Measurements from ENCODE around the gene PLEKHG4B. TPM values are rescaled to one million over a fixed set of nuclear protein-coding genes. Genes with fewer than 3 reads are reported as not detected.
"Not testable (repeated sequence)": the region's sequence is repeated elsewhere in the genome, so short reads cannot be mapped to it uniquely, and the experiment has no call there.

Gene PLEKHG4B
- total and polyA plus RNA-seq, 3 experiments from 2014 or later, result not detected

- Histone ChIP-seq H3K4me3 (ENCODE audit: low read length) (no peak overlapping the region), H3K36me3 (ENCODE audit: insufficient read depth, low read length) (peaks cover 25% of the 10 kb centered on the region), H3K27ac (ENCODE audit: low read depth, low read length) (no peak overlapping the region), H3K9me3 (ENCODE audit: low read length) (no peaks in the 10 kb centered on the region), H3K4me1 (ENCODE audit: insufficient read depth, low read length) (peaks cover under 1% of the 10 kb centered on the region), H3K27me3 (ENCODE audit: insufficient read depth, low read length, poor library complexity, severe bottlenecking) (no peaks in the 10 kb centered on the region)
- POLR2A ChIA-PET, result no interaction called here
- Mint-ChIP-seq H3K36me3 (peaks cover 6 to 67% (median 30%) of the 10 kb centered on the region in 3 donors), H3K27me3 (no peaks in the 10 kb centered on the region), H3K27ac (no peak overlapping the region), H3K9me3 (no peaks in the 10 kb centered on the region), H3K4me1 (peaks cover 9 to 28% (median 20%) of the 10 kb centered on the region in 3 donors), H3K4me3 (no peak overlapping the region)
- CTCF ChIA-PET, result no interaction called here
- DNase-seq, result no peak
Measured at GRCh38 chr5:204462-204861, 112.5 kb downstream of the PLEKHG4B start.

- Mint-ChIP-seq H3K27me3 (no peaks in the 10 kb centered on the region), H3K4me3 (no peak overlapping the region), H3K36me3 (peaks cover 6 to 70% (median 31%) of the 10 kb centered on the region in 3 donors), H3K9me3 (no peaks in the 10 kb centered on the region), H3K4me1 (peaks cover 16 to 35% (median 26%) of the 10 kb centered on the region in 3 donors), H3K27ac (peak overlapping the region in 1 of 8 donors; percentile 49)
- no peak for DNase-seq
- Histone ChIP-seq H3K9me3 (ENCODE audit: low read length) (no peaks in the 10 kb centered on the region), H3K27ac (ENCODE audit: low read depth, low read length) (no peak overlapping the region), H3K27me3 (ENCODE audit: insufficient read depth, low read length, poor library complexity, severe bottlenecking) (no peaks in the 10 kb centered on the region), H3K4me3 (ENCODE audit: low read length) (no peak overlapping the region), H3K4me1 (ENCODE audit: insufficient read depth, low read length) (peaks cover 7% of the 10 kb centered on the region), H3K36me3 (ENCODE audit: insufficient read depth, low read length) (peaks cover 25% of the 10 kb centered on the region)
- ChIA-PET CTCF (no interaction called here), POLR2A (no interaction called here)
Measured at GRCh38 chr5:204966-205670, 113.2 kb downstream of the PLEKHG4B start.

- H3K36me3 ChIP-seq (ENCODE audit: insufficient read depth, low read length), result peaks cover 25% of the 10 kb centered on the region
- CTCF ChIA-PET, result no interaction called here
Measured at GRCh38 chr5:206406-206805, 114.4 kb downstream of the PLEKHG4B start.

GRCh38 chr5:206927-207536, 115.1 kb downstream of the PLEKHG4B start:
- H3K36me3 ChIP-seq (ENCODE audit: insufficient read depth, low read length), result peaks cover 25% of the 10 kb centered on the region
- no peak for DNase-seq
- Mint-ChIP-seq H3K27ac (peak overlapping the region in 1 of 8 donors; percentile 40), H3K4me1 (peaks cover 20 to 40% (median 31%) of the 10 kb centered on the region in 3 donors), H3K27me3 (no peaks in the 10 kb centered on the region), H3K9me3 (no peaks in the 10 kb centered on the region), H3K36me3 (peaks cover 6 to 62% (median 32%) of the 10 kb centered on the region in 3 donors), H3K4me3 (peak overlapping the region in 1 of 7 donors; percentile 72)
- H3K27me3 ChIP-seq (ENCODE audit: insufficient read depth, low read length, poor library complexity, severe bottlenecking), result no peaks in the 10 kb centered on the region
- no peak overlapping the region for H3K4me3 ChIP-seq (ENCODE audit: low read length)
- no peak overlapping the region for H3K27ac ChIP-seq (ENCODE audit: low read depth, low read length)
- ChIA-PET CTCF (no interaction called here), POLR2A (no interaction called here)
- peaks cover 9% of the 10 kb centered on the region for H3K4me1 ChIP-seq (ENCODE audit: insufficient read depth, low read length)
- no peaks in the 10 kb centered on the region for H3K9me3 ChIP-seq (ENCODE audit: low read length)

More at GRCh38 chr5:206406-206805, 114.4 kb downstream of the PLEKHG4B start:
- Histone ChIP-seq H3K4me1 (ENCODE audit: insufficient read depth, low read length) (peaks cover 9% of the 10 kb centered on the region), H3K4me3 (ENCODE audit: low read length) (no peak overlapping the region), H3K9me3 (ENCODE audit: low read length) (no peaks in the 10 kb centered on the region), H3K27ac (ENCODE audit: low read depth, low read length) (no peak overlapping the region), H3K27me3 (ENCODE audit: insufficient read depth, low read length, poor library complexity, severe bottlenecking) (no peaks in the 10 kb centered on the region)
- POLR2A ChIA-PET, result no interaction called here
- H3K27me3 Mint-ChIP-seq, result no peaks in the 10 kb centered on the region
- H3K27ac Mint-ChIP-seq, result no peak overlapping the region
- no peak for DNase-seq
- H3K4me3 Mint-ChIP-seq, result no peak overlapping the region
- no peaks in the 10 kb centered on the region for H3K9me3 Mint-ChIP-seq
- H3K36me3 Mint-ChIP-seq, result peaks cover 6 to 65% (median 32%) of the 10 kb centered on the region in 3 donors
- H3K4me1 Mint-ChIP-seq, result peaks cover 20 to 40% (median 31%) of the 10 kb centered on the region in 3 donors

- ChIA-PET POLR2A (no interaction called here), CTCF (no interaction called here)
- Mint-ChIP-seq H3K4me1 (peaks cover 20 to 40% (median 31%) of the 10 kb centered on the region in 3 donors), H3K27ac (peak overlapping the region in 1 of 8 donors; percentile 7), H3K9me3 (no peaks in the 10 kb centered on the region), H3K4me3 (no peak overlapping the region), H3K36me3 (peaks cover 6 to 59% (median 32%) of the 10 kb centered on the region in 3 donors), H3K27me3 (no peaks in the 10 kb centered on the region)
- Histone ChIP-seq H3K9me3 (ENCODE audit: low read length) (no peaks in the 10 kb centered on the region), H3K36me3 (ENCODE audit: insufficient read depth, low read length) (peaks cover 25% of the 10 kb centered on the region), H3K27me3 (ENCODE audit: insufficient read depth, low read length, poor library complexity, severe bottlenecking) (no peaks in the 10 kb centered on the region), H3K27ac (ENCODE audit: low read depth, low read length) (no peak overlapping the region), H3K4me3 (ENCODE audit: low read length) (no peak overlapping the region), H3K4me1 (ENCODE audit: insufficient read depth, low read length) (peaks cover 9% of the 10 kb centered on the region)
- DNase-seq, result no peak
Measured at GRCh38 chr5:207599-207998, 115.6 kb downstream of the PLEKHG4B start.

GRCh38 chr5:208449-209114, 116.6 kb downstream of the PLEKHG4B start:
- Mint-ChIP-seq H3K4me1 (peaks cover 20 to 41% (median 33%) of the 10 kb centered on the region in 3 donors), H3K9me3 (no peaks in the 10 kb centered on the region), H3K4me3 (no peak overlapping the region), H3K27ac (peak overlapping the region in 1 of 8 donors; percentile 55), H3K36me3 (peaks cover 6 to 56% (median 30%) of the 10 kb centered on the region in 3 donors), H3K27me3 (no peaks in the 10 kb centered on the region)
- ChIA-PET CTCF (no interaction called here), POLR2A (no interaction called here)
- Histone ChIP-seq H3K36me3 (ENCODE audit: insufficient read depth, low read length) (peaks cover 25% of the 10 kb centered on the region), H3K9me3 (ENCODE audit: low read length) (no peaks in the 10 kb centered on the region), H3K27me3 (ENCODE audit: insufficient read depth, low read length, poor library complexity, severe bottlenecking) (no peaks in the 10 kb centered on the region), H3K4me3 (ENCODE audit: low read length) (no peak overlapping the region), H3K27ac (ENCODE audit: low read depth, low read length) (no peak overlapping the region), H3K4me1 (ENCODE audit: insufficient read depth, low read length) (peaks cover 9% of the 10 kb centered on the region)
- no peak for DNase-seq

GRCh38 chr5:213803-214395, 121.9 kb downstream of the PLEKHG4B start:
- Mint-ChIP-seq H3K36me3 (peaks cover 0 to 32% (median 4%) of the 10 kb centered on the region in 3 donors), H3K27me3 (no peaks in the 10 kb centered on the region), H3K4me3 (peak overlapping the region in 1 of 7 donors; percentile 50), H3K4me1 (peaks cover 37 to 47% (median 45%) of the 10 kb centered on the region in 3 donors), H3K27ac (peak overlapping the region in 5 of 8 donors; percentile 32 to 78 (median 38)), H3K9me3 (peaks cover 0 to under 1% (median 0%) of the 10 kb centered on the region in 5 donors)
- Histone ChIP-seq H3K4me3 (ENCODE audit: low read length) (no peak overlapping the region), H3K27ac (ENCODE audit: low read depth, low read length) (no peak overlapping the region), H3K4me1 (ENCODE audit: insufficient read depth, low read length) (peaks cover 9% of the 10 kb centered on the region), H3K27me3 (ENCODE audit: insufficient read depth, low read length, poor library complexity, severe bottlenecking) (no peaks in the 10 kb centered on the region), H3K9me3 (ENCODE audit: low read length) (no peaks in the 10 kb centered on the region), H3K36me3 (ENCODE audit: insufficient read depth, low read length) (no peaks in the 10 kb centered on the region)
- POLR2A ChIA-PET, result no interaction called here
- CTCF ChIA-PET, result no interaction called here
- DNase-seq, result no peak

- POLR2A ChIA-PET; H3K27ac ChIP-seq (ENCODE audit: low read depth, low read length); CTCF ChIA-PET; H3K27me3 ChIP-seq (ENCODE audit: insufficient read depth, low read length, poor library complexity, severe bottlenecking); H3K9me3 Mint-ChIP-seq; H3K36me3 ChIP-seq (ENCODE audit: insufficient read depth, low read length); H3K4me1 ChIP-seq (ENCODE audit: insufficient read depth, low read length); H3K9me3 ChIP-seq (ENCODE audit: low read length); H3K4me3 ChIP-seq (ENCODE audit: low read length); H3K27me3 Mint-ChIP-seq; DNase-seq: not testable (repeated sequence)
- Mint-ChIP-seq H3K36me3 (peaks cover 0 to 40% (median 2%) of the 10 kb centered on the region in 3 donors), H3K4me3 (peak overlapping the region; percentile 5 to 82 (median 36)), H3K27ac (peak overlapping the region in 7 of 8 donors; percentile 7 to 81 (median 28)), H3K4me1 (peaks cover 30 to 44% (median 42%) of the 10 kb centered on the region in 3 donors)
Measured at GRCh38 chr5:215256-215655, 123.3 kb downstream of the PLEKHG4B start.

Measured in CD8-positive, alpha-beta memory T cell (primary cell).